Mesothelial cell of epicardium (in vitro differentiated cells): ENCODE measurements around the gene PTGR1. TPM values are rescaled to one million over a fixed set of nuclear protein-coding genes. Genes with fewer than 3 reads are reported as not detected.

ENCODE experiments used
- DNase-seq, 2 experiments: peaks; one replicate each; pipeline ENCODE4 v3.0.0; 2021; ENCODE audit warnings: low spot score in 2 of 2; ENCODE audit not compliant: unreplicated experiment in 2 of 2
- H3K27ac Mint-ChIP-seq: 2 replicates; pipeline ENCODE4 v1.8.0; 2021; ENCODE audit warnings: mixed read lengths
- H3K27me3 Mint-ChIP-seq: 2 replicates; pipeline ENCODE4 v1.8.0; 2021; ENCODE audit warnings: low read depth, mixed read lengths
- H3K36me3 Mint-ChIP-seq: 2 replicates; pipeline ENCODE4 v1.8.0; 2021; ENCODE audit warnings: mixed read lengths
- H3K4me1 Mint-ChIP-seq: 2 replicates; pipeline ENCODE4 v1.8.0; 2021; ENCODE audit warnings: mixed read lengths
- H3K4me3 Mint-ChIP-seq: 2 replicates; pipeline ENCODE4 v1.8.0; 2021; ENCODE audit warnings: mild to moderate bottlenecking, moderate library complexity, mixed read lengths
- H3K9me3 Mint-ChIP-seq: 2 replicates; pipeline ENCODE4 v1.8.0; 2021; ENCODE audit warnings: mixed read lengths
- total RNA-seq: library from RNA; stranded (reverse); gene quantifications from 3 replicates; pipeline ENCODE4 v1.2.1, GENCODE V29; 2021
- TF ChIP-seq, protein P1 (sequence below): fragments of 200-600 bp; sonication (generic); IDR thresholded peaks from one replicate; pipeline ENCODE4 v1.5.0; 2021; ENCODE audit warnings: antibody characterized with exemption; ENCODE audit not compliant: unreplicated experiment

The PTGR1 gene
- total RNA-seq = 46.2 to 49.2 TPM (median 46.3 TPM) in 3 replicates

DNA sequence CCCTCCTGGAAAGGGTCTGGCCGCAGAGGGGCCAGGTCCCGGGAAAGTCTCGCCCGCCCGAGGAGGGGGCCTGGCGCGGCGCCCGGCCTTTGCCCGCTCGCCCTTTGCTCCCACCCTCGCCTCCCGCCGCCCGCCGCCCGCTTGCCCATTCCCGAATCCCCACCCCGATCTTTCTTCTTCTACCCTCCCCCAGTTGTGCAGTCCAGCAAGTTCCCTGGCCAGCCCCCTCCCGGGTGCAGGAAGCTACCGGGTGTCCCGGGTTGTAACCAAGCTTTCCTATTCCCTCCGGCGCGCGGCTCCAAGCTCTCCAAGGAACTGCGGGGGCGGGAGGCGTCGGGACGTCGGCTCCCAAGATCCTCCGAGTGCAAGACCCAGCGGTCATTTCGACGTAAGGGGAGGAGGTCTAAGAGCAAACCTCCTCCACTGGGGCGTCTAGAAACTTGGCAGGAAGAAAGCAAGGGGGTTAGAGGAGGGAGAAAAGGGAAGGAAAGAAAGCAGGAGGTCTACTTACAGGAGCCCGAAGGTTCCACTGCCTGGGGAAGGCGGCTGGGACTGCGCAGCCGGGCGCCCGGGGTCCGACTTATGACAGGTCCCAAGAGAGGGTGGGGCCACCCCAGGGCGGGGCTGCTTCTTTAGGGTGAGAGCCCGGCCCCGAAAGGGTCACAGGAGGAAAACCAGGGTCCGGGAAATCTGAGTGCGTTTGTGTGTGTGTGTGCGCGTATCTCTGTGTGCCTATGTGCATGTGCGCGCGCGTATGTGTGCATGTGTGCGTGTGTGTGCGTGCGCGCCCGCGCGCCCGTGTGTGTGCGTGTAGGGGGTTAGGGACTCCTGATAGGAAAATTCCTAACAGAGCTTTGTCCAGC is at the start of gene PTGR1:
TSS of gene PTGR1 (minus strand) at position 556 of the 863 bp plus-strand sequence. CDS start 2,225 bp downstream, outside the sequence.
- Mint-ChIP-seq H3K36me3 (peaks cover 7% of the 10 kb centered on the region), H3K27ac (peak within 1 kb of the TSS; percentile 97), H3K4me3 (peak within 1 kb of the TSS; percentile 96), H3K27me3 (no peaks in the 10 kb centered on the region), H3K4me1 (peaks cover 13% of the 10 kb centered on the region), H3K9me3 (no peaks in the 10 kb centered on the region)
- peak; percentile 47 to 75 for DNase-seq
- TF ChIP-seq, protein P1, sequence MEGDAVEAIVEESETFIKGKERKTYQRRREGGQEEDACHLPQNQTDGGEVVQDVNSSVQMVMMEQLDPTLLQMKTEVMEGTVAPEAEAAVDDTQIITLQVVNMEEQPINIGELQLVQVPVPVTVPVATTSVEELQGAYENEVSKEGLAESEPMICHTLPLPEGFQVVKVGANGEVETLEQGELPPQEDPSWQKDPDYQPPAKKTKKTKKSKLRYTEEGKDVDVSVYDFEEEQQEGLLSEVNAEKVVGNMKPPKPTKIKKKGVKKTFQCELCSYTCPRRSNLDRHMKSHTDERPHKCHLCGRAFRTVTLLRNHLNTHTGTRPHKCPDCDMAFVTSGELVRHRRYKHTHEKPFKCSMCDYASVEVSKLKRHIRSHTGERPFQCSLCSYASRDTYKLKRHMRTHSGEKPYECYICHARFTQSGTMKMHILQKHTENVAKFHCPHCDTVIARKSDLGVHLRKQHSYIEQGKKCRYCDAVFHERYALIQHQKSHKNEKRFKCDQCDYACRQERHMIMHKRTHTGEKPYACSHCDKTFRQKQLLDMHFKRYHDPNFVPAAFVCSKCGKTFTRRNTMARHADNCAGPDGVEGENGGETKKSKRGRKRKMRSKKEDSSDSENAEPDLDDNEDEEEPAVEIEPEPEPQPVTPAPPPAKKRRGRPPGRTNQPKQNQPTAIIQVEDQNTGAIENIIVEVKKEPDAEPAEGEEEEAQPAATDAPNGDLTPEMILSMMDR = no peak

- Mint-ChIP-seq H3K27ac (no peak overlapping the region), H3K9me3 (no peaks in the 10 kb centered on the region), H3K27me3 (no peaks in the 10 kb centered on the region), H3K4me1 (no peaks in the 10 kb centered on the region), H3K4me3 (no peak overlapping the region), H3K36me3 (peaks cover 30% of the 10 kb centered on the region)
- TF ChIP-seq, protein P1 = no peak
- no peak for DNase-seq
Observed at GRCh38 chr9:111649016-111649415, 49.6 kb upstream of the PTGR1 start.

- Mint-ChIP-seq H3K27ac (no peak overlapping the region), H3K4me1 (no peaks in the 10 kb centered on the region), H3K4me3 (no peak overlapping the region), H3K9me3 (no peaks in the 10 kb centered on the region), H3K27me3 (no peaks in the 10 kb centered on the region), H3K36me3 (peaks cover 29% of the 10 kb centered on the region)
- DNase-seq = no peak
- TF ChIP-seq, protein P1 = no peak
Observed at GRCh38 chr9:111648066-111648465, 48.6 kb upstream of the PTGR1 start.

- H3K4me1 Mint-ChIP-seq = no peaks in the 10 kb centered on the region
- TF ChIP-seq, protein P1 = no peak
- peaks cover 34% of the 10 kb centered on the region for H3K36me3 Mint-ChIP-seq
- no peak for DNase-seq
- no peak overlapping the region for H3K4me3 Mint-ChIP-seq
- H3K27ac Mint-ChIP-seq = peak overlapping the region; percentile 27
- H3K27me3 Mint-ChIP-seq = no peaks in the 10 kb centered on the region
- H3K9me3 Mint-ChIP-seq = no peaks in the 10 kb centered on the region
Observed at GRCh38 chr9:111646417-111646816, 47.0 kb upstream of the PTGR1 start.

DNA sequence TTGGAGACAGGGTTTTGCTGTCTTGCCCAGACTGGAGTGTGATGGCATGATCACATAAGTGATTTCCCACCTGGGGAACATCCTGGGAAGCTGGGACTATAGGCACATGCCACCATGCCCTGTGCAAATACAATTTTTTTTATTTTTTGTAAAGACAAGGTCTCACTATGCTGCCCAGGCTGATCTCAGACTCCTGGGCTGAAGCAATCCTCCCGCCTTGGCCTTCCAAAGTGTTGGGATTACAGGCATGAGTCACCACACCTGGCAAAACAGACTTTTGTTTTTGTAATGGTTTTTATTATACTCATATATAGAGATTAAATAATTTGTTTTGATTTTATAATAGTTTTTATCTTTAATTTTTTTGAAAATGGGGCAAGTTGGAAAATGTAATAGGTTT is 46.4 kb upstream of the PTGR1 start:
- Mint-ChIP-seq H3K4me3 (no peak overlapping the region), H3K4me1 (no peaks in the 10 kb centered on the region), H3K9me3 (no peaks in the 10 kb centered on the region), H3K36me3 (peaks cover 33% of the 10 kb centered on the region), H3K27me3 (no peaks in the 10 kb centered on the region), H3K27ac (no peak overlapping the region)
- TF ChIP-seq, protein P1 = no peak
- DNase-seq = no peak
